Fibroblast of peridontal ligament (primary cell): ENCODE data around the gene PCDHB12.
A peak's percentile ranks its signal among the peaks of the same experiment; 100 is the strongest.
"Not testable (repeated sequence)": the region's sequence is repeated elsewhere in the genome, so short reads cannot be mapped to it uniquely, and the experiment has no call there.

Source experiments
- DNase-seq: peaks from one replicate; pipeline ENCODE4 v3.0.0-alpha.2; 2010; ENCODE audit errors: extremely low read depth

PCDHB12 gene

DNA sequence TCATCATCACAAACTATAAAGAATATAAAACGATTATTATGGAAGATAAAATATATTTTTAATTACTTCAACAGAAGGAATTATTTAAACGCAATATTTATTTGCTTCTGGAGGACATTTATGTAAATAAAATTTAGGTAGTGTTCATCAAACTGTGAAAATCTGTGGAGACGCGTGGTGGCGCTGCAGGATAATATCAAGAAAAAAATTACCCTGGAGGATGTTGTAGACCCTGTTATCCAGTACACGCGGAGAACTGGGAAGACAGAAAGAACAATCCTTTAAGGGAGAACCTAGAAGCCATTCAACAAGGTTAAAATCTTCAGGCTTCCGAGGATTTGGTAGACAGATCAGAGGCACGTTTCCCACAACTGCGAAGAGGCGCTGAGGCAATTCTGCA lies at the start of gene PCDHB12:
Gene PCDHB12, plus strand, starts transcription at position 242 of the 400 bp plus-strand sequence. CDS start 189 bp downstream, outside the sequence.
- no peak for DNase-seq

DNA sequence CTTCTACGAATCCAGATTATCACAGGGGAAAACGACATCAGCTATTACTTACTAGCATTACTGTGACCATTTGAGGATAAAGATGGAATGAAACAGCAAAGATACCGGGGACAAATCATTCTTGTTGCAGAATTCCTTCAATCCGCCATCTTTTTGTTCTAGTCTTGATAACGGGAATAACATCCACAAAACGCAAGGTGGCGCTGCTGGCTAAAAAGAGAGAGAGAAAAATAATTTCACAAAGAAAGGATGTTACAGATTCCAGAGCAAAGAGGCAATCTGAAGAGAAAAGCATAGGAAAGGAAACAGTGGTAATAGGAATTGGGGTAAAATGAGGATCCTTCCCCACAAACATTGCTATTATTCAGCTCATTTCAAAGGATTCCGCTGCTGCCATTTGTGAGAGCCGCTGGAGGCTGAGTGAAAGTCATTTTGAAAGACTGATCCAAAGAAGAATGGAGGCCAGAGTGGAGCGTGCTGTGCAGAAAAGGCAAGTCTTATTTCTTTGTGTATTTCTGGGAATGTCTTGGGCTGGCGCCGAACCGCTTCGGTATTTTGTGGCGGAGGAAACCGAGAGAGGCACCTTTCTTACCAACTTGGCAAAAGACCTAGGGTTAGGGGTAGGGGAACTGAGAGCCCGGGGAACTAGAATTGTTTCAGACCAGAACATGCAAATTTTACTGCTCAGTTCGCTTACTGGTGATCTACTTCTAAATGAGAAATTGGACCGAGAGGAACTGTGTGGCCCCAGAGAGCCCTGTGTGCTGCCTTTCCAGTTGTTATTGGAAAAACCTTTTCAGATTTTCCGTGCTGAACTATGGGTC lies 35.9 kb upstream of the PCDHB12 start, which contains the start of gene PCDHB7:
Gene PCDHB7, plus strand, starts transcription at position 264 of the 824 bp plus-strand sequence. Its CDS starts 192 bp downstream, at position 456.
- peak; percentile 25 for DNase-seq

GRCh38 chr5:141174291-141175104 lies 34.0 kb upstream of the PCDHB12 start:
- DNase-seq: not testable (repeated sequence)

- no peak for DNase-seq
Observed at GRCh38 chr5:141175933-141176332, 32.6 kb upstream of the PCDHB12 start.

DNA sequence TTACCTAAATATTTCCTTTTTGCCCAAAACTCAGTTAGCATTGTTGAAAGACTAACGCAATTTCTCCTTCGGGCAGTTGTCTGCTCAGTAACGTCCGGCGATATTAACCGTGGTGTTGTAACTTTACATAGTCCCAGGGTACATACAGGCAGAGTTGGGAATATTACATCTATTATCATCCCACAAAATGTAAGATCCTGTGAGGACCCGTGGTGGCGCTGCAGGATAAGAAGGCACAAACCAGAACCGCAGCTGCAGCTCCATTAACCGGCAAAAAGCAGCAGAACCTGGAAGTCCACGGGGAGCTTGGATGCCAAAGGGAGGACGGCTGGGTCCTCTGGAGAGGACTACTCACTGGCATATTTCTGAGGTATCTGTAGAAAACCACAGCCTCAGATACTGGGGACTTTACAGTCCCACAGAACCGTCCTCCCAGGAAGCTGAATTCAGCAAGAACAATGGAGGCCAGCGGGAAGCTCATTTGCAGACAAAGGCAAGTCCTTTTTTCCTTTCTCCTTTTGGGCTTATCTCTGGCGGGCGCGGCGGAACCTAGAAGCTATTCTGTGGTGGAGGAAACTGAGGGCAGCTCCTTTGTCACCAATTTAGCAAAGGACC lies 30.8 kb upstream of the PCDHB12 start, which contains the start of gene PCDHB8:
Gene PCDHB8, plus strand, starts transcription at position 214 of the 615 bp plus-strand sequence. Its CDS starts 245 bp downstream, at position 459.
- DNase-seq: not testable (repeated sequence)

DNA sequence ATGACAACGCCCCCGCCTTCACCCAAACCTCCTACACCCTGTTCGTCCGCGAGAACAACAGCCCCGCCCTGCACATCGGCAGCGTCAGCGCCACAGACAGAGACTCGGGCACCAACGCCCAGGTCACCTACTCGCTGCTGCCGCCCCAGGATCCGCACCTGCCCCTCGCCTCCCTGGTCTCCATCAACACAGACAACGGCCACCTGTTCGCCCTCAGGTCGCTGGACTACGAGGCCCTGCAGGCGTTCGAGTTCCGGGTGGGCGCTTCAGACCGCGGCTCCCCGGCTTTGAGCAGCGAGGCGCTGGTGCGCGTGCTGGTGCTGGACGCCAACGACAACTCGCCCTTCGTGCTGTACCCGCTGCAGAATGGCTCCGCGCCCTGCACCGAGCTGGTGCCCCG lies 29.1 kb upstream of the PCDHB12 start:
- not testable (repeated sequence) for DNase-seq

- not testable (repeated sequence) for DNase-seq
Observed at GRCh38 chr5:141179876-141180275, 28.6 kb upstream of the PCDHB12 start.

DNA sequence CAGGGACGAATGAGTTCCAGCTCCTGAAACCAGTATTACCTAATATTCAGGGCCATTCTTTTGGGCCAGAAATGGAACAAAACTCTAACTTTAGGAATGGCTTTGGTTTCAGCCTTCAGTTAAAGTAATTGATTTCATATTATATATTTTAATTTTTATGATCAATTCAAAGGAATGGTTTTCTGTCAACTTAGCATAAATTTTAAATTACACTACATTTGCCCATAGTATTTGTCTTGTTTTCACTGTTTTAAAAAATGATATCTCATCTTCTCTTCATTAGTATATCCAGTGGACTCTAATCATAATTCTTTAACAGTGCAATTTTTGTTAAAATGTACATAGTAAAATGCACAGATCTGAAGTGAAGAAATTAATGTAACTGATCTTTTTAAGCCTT lies 28.2 kb upstream of the PCDHB12 start:
- no peak for DNase-seq

DNA sequence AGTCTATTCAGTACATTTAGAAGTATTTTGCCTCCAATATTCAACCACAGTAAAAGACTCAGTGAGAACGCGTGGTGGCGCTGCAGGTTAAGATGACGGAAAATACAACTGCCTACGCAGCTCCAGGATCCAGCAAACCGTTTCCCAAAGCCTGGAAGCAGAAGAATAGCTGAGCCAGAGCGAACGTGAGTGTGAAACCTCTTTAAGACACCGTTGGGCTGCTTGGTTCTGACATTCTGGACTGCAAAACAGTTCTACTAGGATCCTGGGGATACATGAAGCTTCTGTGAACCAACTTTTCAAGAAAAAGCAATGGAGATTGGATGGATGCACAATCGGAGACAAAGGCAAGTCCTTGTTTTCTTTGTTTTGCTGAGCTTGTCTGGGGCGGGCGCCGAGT lies 26.3 kb upstream of the PCDHB12 start, which contains the start of gene PCDHB16:
Gene PCDHB16, plus strand, starts transcription at position 140 of the 400 bp plus-strand sequence. Its CDS starts 173 bp downstream, at position 313.
- DNase-seq: peak; percentile 35

DNA sequence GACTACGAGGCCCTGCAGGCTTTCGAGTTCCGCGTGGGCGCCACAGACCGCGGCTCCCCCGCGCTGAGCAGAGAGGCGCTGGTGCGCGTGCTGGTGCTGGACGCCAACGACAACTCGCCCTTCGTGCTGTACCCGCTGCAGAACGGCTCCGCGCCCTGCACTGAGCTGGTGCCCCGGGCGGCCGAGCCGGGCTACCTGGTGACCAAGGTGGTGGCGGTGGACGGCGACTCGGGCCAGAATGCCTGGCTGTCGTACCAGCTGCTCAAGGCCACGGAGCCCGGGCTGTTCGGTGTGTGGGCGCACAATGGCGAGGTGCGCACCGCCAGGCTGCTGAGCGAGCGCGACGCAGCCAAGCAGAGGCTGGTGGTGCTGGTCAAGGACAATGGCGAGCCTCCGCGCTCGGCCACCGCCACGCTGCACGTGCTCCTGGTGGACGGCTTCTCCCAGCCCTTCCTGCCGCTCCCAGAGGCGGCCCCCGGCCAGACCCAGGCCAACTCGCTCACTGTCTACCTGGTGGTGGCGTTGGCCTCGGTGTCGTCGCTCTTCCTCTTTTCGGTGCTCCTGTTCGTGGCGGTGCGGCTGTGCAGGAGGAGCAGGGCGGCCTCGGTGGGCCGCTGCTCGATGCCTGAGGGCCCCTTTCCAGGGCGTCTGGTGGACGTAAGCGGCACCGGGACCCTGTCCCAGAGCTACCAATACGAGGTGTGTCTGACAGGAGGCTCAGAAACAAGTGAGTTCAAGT lies 24.2 kb upstream of the PCDHB12 start:
- not testable (repeated sequence) for DNase-seq

DNA sequence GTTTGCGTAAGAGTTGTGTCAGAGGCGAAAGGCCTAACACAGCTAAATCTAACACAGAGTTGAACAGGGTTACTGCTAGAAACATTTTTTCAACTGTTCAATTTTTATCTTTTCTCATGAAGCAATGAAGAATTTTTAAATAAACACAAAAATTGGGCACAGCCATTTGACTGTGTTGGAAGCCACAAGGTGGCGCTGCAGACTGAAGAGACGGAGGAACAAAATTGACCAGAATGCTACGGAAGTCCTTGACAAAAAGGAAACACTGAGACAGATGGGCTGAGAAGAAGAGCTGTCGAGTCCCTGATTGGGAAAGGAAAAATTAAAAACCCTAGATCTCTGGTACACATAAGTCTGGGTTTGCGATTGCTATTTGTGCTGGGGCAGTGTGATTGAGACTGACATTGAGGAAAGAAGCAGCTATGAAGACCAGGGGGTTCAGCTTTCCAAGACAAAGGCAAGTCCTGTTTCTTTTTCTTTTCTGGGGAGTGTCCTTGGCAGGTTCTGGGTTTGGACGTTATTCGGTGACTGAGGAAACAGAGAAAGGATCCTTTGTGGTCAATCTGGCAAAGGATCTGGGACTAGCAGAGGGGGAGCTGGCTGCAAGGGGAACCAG lies 21.5 kb upstream of the PCDHB12 start, which contains the start of gene PCDHB9:
Gene PCDHB9, plus strand, starts transcription at position 265 of the 616 bp plus-strand sequence. Its CDS starts 158 bp downstream, at position 423.
- DNase-seq: peak; percentile 6

GRCh38 chr5:141188682-141189081 lies 19.8 kb upstream of the PCDHB12 start:
- not testable (repeated sequence) for DNase-seq

- DNase-seq: not testable (repeated sequence)
Observed at GRCh38 chr5:141189131-141189530, 19.4 kb upstream of the PCDHB12 start.

GRCh38 chr5:141192110-141192725 lies 16.3 kb upstream of the PCDHB12 start, which contains the start of gene PCDHB10:
Gene PCDHB10 (plus strand): TSS chr5:141192353. CDS start chr5:141192553, 200 bp downstream.
- peak; percentile 6 for DNase-seq

GRCh38 chr5:141194332-141194731 lies 14.2 kb upstream of the PCDHB12 start:
- not testable (repeated sequence) for DNase-seq

GRCh38 chr5:141196363-141196762 lies 12.2 kb upstream of the PCDHB12 start:
- DNase-seq: no peak

- no peak for DNase-seq
Observed at GRCh38 chr5:141199359-141200235, 8.9 kb upstream of the PCDHB12 start, which contains the start of gene PCDHB11. Gene PCDHB11 (plus strand): TSS chr5:141199627. CDS start chr5:141199775, 148 bp downstream.

- not testable (repeated sequence) for DNase-seq
Observed at GRCh38 chr5:141201126-141201525, 7.4 kb upstream of the PCDHB12 start.

DNA sequence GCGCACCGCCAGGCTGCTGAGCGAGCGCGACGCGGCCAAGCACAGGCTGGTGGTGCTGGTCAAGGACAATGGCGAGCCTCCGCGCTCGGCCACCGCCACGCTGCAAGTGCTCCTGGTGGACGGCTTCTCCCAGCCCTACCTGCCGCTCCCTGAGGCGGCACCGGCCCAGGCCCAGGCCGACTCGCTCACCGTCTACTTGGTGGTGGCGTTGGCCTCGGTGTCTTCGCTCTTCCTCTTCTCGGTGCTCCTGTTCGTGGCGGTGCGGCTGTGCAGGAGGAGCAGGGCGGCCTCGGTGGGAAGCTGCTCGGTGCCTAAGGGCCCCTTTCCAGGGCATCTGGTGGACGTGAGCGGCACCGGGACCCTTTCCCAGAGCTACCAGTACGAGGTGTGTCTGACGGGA lies 6.9 kb upstream of the PCDHB12 start:
- DNase-seq: not testable (repeated sequence)
